Neural progenitor cell (in vitro differentiated cells): Measurements from ENCODE around the gene DNAJC1. TPM values are rescaled to one million over a fixed set of nuclear protein-coding genes. Genes with fewer than 3 reads are reported as not detected.

Experiments
- DNase-seq: peaks from one replicate; pipeline ENCODE4 v3.0.0-alpha.2; 2016; ENCODE audit warnings: low spot score
- H2AFZ ChIP-seq: fragments of 200-600 bp; sonication (generic); replicated peaks from 2 replicates; pipeline ENCODE4 v1.6.1; 2016; ENCODE audit warnings: antibody characterized with exemption
- H3F3A ChIP-seq: fragments of 200-600 bp; sonication (generic); 2 replicates; pipeline ENCODE4 v1.6.1; 2016; ENCODE audit warnings: antibody characterized with exemption, low read depth
- H3K27ac ChIP-seq: fragments of 200-600 bp; sonication (generic); 2 replicates; pipeline ENCODE4 v1.5.1; 2016; ENCODE audit warnings: mild to moderate bottlenecking
- H3K27me3 ChIP-seq: fragments of 200-600 bp; sonication (generic); 2 replicates; pipeline ENCODE4 v1.6.1; 2016; ENCODE audit warnings: mild to moderate bottlenecking, moderate library complexity
- H3K36me3 ChIP-seq: fragments of 200-600 bp; sonication (generic); 2 replicates; pipeline ENCODE4 v1.5.1; 2016
- H3K4me1 ChIP-seq: fragments of 200-600 bp; sonication (generic); 2 replicates; pipeline ENCODE4 v1.6.1; 2016; ENCODE audit warnings: mixed run types
- H3K4me2 ChIP-seq: fragments of 200-600 bp; sonication (generic); 2 replicates; pipeline ENCODE4 v1.6.1; 2016
- H3K4me3 ChIP-seq: fragments of 200-600 bp; sonication (generic); 2 replicates; pipeline ENCODE4 v1.5.1; 2016
- H3K79me2 ChIP-seq: fragments of 200-600 bp; sonication (generic); 2 replicates; pipeline ENCODE4 v1.6.1; 2016; ENCODE audit warnings: low read depth
- H3K9ac ChIP-seq: fragments of 200-600 bp; sonication (generic); 2 replicates; pipeline ENCODE4 v1.6.1; 2016
- H3K9me3 ChIP-seq: fragments of 200-600 bp; sonication (generic); 2 replicates; pipeline ENCODE4 v1.5.1; 2016; ENCODE audit warnings: low read depth
- H4K20me1 ChIP-seq: fragments of 200-600 bp; sonication (generic); 2 replicates; pipeline ENCODE4 v1.6.1; 2016; ENCODE audit warnings: low read depth
- H3K27ac Mint-ChIP-seq: 3 replicates; pipeline ENCODE4 v1.8.0; 2021; ENCODE audit warnings: mixed read lengths
- H3K27me3 Mint-ChIP-seq: 2 replicates; pipeline ENCODE4 v1.8.0; 2022; ENCODE audit warnings: low read depth, mild to moderate bottlenecking, inconsistent platforms, moderate library complexity, mixed read lengths; ENCODE audit not compliant: insufficient read depth
- H3K36me3 Mint-ChIP-seq: 3 replicates; pipeline ENCODE4 v1.8.0; 2021; ENCODE audit warnings: mixed read lengths
- H3K4me1 Mint-ChIP-seq: 3 replicates; pipeline ENCODE4 v1.8.0; 2021; ENCODE audit warnings: mixed read lengths
- H3K4me3 Mint-ChIP-seq: 3 replicates; pipeline ENCODE4 v1.8.0; 2021; ENCODE audit warnings: mild to moderate bottlenecking, moderate library complexity, mixed read lengths
- H3K9me3 Mint-ChIP-seq: 3 replicates; pipeline ENCODE4 v1.8.0; 2020; ENCODE audit warnings: mixed read lengths
- CTCF ChIP-seq: fragments of 200-600 bp; sonication (generic); IDR thresholded peaks from 2 replicates; pipeline ENCODE4 v1.5.1; 2017; ENCODE audit warnings: antibody characterized with exemption, mild to moderate bottlenecking
- EZH2 ChIP-seq: fragments of 200-600 bp; sonication (generic); IDR thresholded peaks from 2 replicates; pipeline ENCODE4 v1.6.1; 2017; ENCODE audit warnings: antibody characterized with exemption, mild to moderate bottlenecking, moderate library complexity
- EZH2phosphoT487 ChIP-seq: fragments of 200-600 bp; sonication (generic); IDR thresholded peaks from 2 replicates; pipeline ENCODE4 v1.6.1; 2017; ENCODE audit warnings: antibody characterized with exemption
- total RNA-seq: library from RNA; depleted of rRNA; stranded (reverse); fragments of >200 nt; gene quantifications from 2 replicates; pipeline ENCODE4 v1.2.3, GENCODE V29; 2015; ENCODE audit warnings: low replicate concordance

Gene DNAJC1
- total RNA-seq, 1 donor from 2014 or later: 55.3 TPM

- Histone ChIP-seq H2AFZ (no peak overlapping the region), H3K79me2 (no peaks in the 10 kb centered on the region), H3K36me3 (no peaks in the 10 kb centered on the region), H3K9me3 (no peaks in the 10 kb centered on the region), H3K9ac (no peak overlapping the region), H4K20me1 (no peaks in the 10 kb centered on the region), H3K4me1 (no peaks in the 10 kb centered on the region), H3F3A (no peaks in the 10 kb centered on the region), H3K27ac (no peak overlapping the region), H3K27me3 (no peaks in the 10 kb centered on the region), H3K4me3 (no peak overlapping the region), H3K4me2 (no peak overlapping the region)
- DNase-seq: no peak
- no peaks in the 10 kb centered on the region for H3K4me1 Mint-ChIP-seq
- H3K4me3 Mint-ChIP-seq: no peak overlapping the region
- H3K9me3 Mint-ChIP-seq: peaks cover 4% of the 10 kb centered on the region
- TF ChIP-seq CTCF (no peak), EZH2 (no peak), EZH2phosphoT487 (no peak)
- no peak overlapping the region for H3K27ac Mint-ChIP-seq
- H3K27me3 Mint-ChIP-seq: no peaks in the 10 kb centered on the region
- peaks cover 36% of the 10 kb centered on the region for H3K36me3 Mint-ChIP-seq
Observed at GRCh38 chr10:21899736-21900135, 103.8 kb downstream of the DNAJC1 start.

- peaks cover 3% of the 10 kb centered on the region for H3K36me3 ChIP-seq
- H3K27ac Mint-ChIP-seq: no peak overlapping the region
- H3K4me3 ChIP-seq: no peak overlapping the region
- no peak overlapping the region for H2AFZ ChIP-seq
- H3F3A ChIP-seq: no peaks in the 10 kb centered on the region
- no peaks in the 10 kb centered on the region for H4K20me1 ChIP-seq
- no peak overlapping the region for H3K9ac ChIP-seq
- H3K9me3 ChIP-seq: no peaks in the 10 kb centered on the region
- no peak overlapping the region for H3K4me2 ChIP-seq
- no peak for DNase-seq
- no peaks in the 10 kb centered on the region for H3K4me1 Mint-ChIP-seq
- H3K4me3 Mint-ChIP-seq: no peak overlapping the region
- H3K79me2 ChIP-seq: no peaks in the 10 kb centered on the region
- H3K27me3 Mint-ChIP-seq: no peaks in the 10 kb centered on the region
- H3K27me3 ChIP-seq: no peaks in the 10 kb centered on the region
- peaks cover 50% of the 10 kb centered on the region for H3K36me3 Mint-ChIP-seq
- H3K4me1 ChIP-seq: no peaks in the 10 kb centered on the region
- H3K9me3 Mint-ChIP-seq: peaks cover 28% of the 10 kb centered on the region
- TF ChIP-seq EZH2phosphoT487 (no peak), EZH2 (no peak), CTCF (no peak)
- H3K27ac ChIP-seq: no peak overlapping the region
Observed at GRCh38 chr10:21895932-21896331, 107.6 kb downstream of the DNAJC1 start.

- Histone ChIP-seq H3K36me3 (peaks cover 3% of the 10 kb centered on the region), H4K20me1 (no peaks in the 10 kb centered on the region), H3K9ac (no peak overlapping the region), H3K4me1 (peaks cover under 1% of the 10 kb centered on the region), H3K27me3 (no peaks in the 10 kb centered on the region), H2AFZ (no peak overlapping the region), H3K27ac (no peak overlapping the region), H3F3A (no peaks in the 10 kb centered on the region), H3K4me2 (no peak overlapping the region), H3K79me2 (no peaks in the 10 kb centered on the region), H3K4me3 (no peak overlapping the region), H3K9me3 (no peaks in the 10 kb centered on the region)
- H3K27ac Mint-ChIP-seq: no peak overlapping the region
- no peaks in the 10 kb centered on the region for H3K27me3 Mint-ChIP-seq
- H3K36me3 Mint-ChIP-seq: peaks cover 53% of the 10 kb centered on the region
- peak; percentile 20 for DNase-seq
- peaks cover 28% of the 10 kb centered on the region for H3K9me3 Mint-ChIP-seq
- TF ChIP-seq EZH2phosphoT487 (no peak), EZH2 (no peak), CTCF (no peak)
- H3K4me3 Mint-ChIP-seq: no peak overlapping the region
- H3K4me1 Mint-ChIP-seq: no peaks in the 10 kb centered on the region
Observed at GRCh38 chr10:21894648-21895342, 108.7 kb downstream of the DNAJC1 start.
